Neural progenitor cell (in vitro differentiated cells): ENCODE measurements around the gene URGCP.

ENCODE experiments used
- CTCF ChIP-seq: fragments of 200-600 bp; sonication (generic); IDR thresholded peaks from 2 replicates; pipeline ENCODE4 v1.5.1; 2017; ENCODE audit warnings: antibody characterized with exemption, mild to moderate bottlenecking
- EZH2 ChIP-seq: fragments of 200-600 bp; sonication (generic); IDR thresholded peaks from 2 replicates; pipeline ENCODE4 v1.6.1; 2017; ENCODE audit warnings: antibody characterized with exemption, mild to moderate bottlenecking, moderate library complexity

- TF ChIP-seq EZH2 (no peak), CTCF (no peak)
These were observed 35.9 kb upstream of the URGCP start for GRCh38 chr7:43942250-43942649.
